Measurements from ENCODE around the gene PHYHD1. TPM values are rescaled to one million over a fixed set of nuclear protein-coding genes. Genes with fewer than 3 reads are reported as not detected.

Gene PHYHD1
- total and polyA plus RNA-seq, 10 of the 15 experiments (the other 5 are each of a cell fraction or from before 2014, with no cell fraction given): 0.09 to 0.17 TPM; not detected in 8

DNA sequence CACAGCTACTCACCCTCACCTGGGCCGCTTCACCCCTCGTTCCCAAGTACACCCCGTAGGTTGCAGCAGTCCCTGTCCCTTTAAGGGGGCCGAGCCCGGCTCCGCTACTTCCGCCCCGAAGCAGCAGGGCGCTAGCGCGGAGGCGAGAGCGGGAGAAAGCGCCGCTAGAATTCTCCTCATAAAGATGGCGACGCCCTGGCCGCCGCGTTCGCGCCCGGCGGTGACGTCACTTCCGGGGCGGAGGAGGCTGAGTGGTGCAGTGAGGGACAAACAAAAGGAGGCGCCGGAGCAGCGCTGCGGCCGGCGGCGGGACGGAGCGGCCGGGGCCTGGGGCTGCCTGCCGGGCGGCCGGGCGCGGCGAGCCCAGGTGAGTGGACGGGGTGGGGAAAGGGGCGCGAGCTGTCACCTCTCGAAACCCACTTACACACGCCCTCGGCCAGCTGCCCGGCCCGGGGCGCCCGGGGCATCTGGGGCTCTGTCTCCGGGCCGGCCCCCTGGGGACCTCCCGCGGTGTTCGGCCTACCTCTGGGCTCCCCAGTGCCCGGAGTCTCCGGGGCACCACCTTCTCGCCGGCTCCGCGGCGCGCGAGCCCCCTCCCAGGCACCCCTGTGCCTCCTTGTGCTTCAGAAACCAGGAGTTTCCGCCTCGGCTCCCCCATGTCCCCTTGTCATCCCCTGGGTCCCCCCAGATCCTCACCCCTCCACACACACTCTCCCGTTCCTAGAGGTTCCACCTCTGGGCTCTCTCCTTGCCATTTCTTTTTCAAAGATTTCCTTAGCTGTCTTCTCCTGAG, 38.7 kb upstream of the PHYHD1 start, which contains the start of the genes KYAT1 and LRRC8A (continued):
- no peak for TF ChIP-seq CUX1 (IDR thresholded peaks at IDR 0.05; ENCODE audit: insufficient replicate concordance, low read depth, low read length)
- TF ChIP-seq, protein P1, sequence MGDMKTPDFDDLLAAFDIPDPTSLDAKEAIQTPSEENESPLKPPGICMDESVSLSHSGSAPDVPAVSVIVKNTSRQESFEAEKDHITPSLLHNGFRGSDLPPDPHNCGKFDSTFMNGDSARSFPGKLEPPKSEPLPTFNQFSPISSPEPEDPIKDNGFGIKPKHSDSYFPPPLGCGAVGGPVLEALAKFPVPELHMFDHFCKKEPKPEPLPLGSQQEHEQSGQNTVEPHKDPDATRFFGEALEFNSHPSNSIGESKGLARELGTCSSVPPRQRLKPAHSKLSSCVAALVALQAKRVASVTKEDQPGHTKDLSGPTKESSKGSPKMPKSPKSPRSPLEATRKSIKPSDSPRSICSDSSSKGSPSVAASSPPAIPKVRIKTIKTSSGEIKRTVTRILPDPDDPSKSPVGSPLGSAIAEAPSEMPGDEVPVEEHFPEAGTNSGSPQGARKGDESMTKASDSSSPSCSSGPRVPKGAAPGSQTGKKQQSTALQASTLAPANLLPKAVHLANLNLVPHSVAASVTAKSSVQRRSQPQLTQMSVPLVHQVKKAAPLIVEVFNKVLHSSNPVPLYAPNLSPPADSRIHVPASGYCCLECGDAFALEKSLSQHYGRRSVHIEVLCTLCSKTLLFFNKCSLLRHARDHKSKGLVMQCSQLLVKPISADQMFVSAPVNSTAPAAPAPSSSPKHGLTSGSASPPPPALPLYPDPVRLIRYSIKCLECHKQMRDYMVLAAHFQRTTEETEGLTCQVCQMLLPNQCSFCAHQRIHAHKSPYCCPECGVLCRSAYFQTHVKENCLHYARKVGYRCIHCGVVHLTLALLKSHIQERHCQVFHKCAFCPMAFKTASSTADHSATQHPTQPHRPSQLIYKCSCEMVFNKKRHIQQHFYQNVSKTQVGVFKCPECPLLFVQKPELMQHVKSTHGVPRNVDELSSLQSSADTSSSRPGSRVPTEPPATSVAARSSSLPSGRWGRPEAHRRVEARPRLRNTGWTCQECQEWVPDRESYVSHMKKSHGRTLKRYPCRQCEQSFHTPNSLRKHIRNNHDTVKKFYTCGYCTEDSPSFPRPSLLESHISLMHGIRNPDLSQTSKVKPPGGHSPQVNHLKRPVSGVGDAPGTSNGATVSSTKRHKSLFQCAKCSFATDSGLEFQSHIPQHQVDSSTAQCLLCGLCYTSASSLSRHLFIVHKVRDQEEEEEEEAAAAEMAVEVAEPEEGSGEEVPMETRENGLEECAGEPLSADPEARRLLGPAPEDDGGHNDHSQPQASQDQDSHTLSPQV (IDR thresholded peaks at IDR 0.05): no peak
- TF ChIP-seq TARDBP (IDR thresholded peaks at IDR 0.05; ENCODE audit: borderline replicate concordance): no peak
- TF ChIP-seq SMAD5 (IDR thresholded peaks at IDR 0.05; ENCODE audit: low read depth): no peak
- TF ChIP-seq CREM (IDR thresholded peaks at IDR 0.05; ENCODE audit: low read depth): peak; percentile 98
- no peak for TF ChIP-seq BCLAF1 (IDR thresholded peaks at IDR 0.05)
- TF ChIP-seq YY1 (IDR thresholded peaks at IDR 0.05; ENCODE audit: low read depth, low read length): peak; percentile 99
- TF ChIP-seq HDAC6 (IDR thresholded peaks at IDR 0.05; ENCODE audit: unreplicated experiment): no peak
- no peak for TF ChIP-seq YBX1 (IDR thresholded peaks at IDR 0.05)
- TF ChIP-seq TCF12 (IDR thresholded peaks at IDR 0.05; ENCODE audit: low read depth, low read length): peak; percentile 24; the same call in 1 of the 2 replicates
- TF ChIP-seq, protein P2, sequence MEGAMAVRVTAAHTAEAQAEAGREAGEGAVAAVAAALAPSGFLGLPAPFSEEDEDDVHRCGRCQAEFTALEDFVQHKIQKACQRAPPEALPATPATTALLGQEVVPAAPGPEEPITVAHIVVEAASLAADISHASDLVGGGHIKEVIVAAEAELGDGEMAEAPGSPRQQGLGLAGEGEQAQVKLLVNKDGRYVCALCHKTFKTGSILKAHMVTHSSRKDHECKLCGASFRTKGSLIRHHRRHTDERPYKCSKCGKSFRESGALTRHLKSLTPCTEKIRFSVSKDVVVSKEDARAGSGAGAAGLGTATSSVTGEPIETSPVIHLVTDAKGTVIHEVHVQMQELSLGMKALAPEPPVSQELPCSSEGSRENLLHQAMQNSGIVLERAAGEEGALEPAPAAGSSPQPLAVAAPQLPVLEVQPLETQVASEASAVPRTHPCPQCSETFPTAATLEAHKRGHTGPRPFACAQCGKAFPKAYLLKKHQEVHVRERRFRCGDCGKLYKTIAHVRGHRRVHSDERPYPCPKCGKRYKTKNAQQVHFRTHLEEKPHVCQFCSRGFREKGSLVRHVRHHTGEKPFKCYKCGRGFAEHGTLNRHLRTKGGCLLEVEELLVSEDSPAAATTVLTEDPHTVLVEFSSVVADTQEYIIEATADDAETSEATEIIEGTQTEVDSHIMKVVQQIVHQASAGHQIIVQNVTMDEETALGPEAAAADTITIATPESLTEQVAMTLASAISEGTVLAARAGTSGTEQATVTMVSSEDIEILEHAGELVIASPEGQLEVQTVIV (IDR thresholded peaks at IDR 0.05; ENCODE audit: borderline replicate concordance, partially characterized antibody): peak; percentile 93
- TF ChIP-seq ZNF274 (IDR thresholded peaks at IDR 0.05; ENCODE audit: insufficient read depth, insufficient read length): no peak
- no peak for TF ChIP-seq SMC3 (IDR thresholded peaks at IDR 0.05; ENCODE audit: borderline replicate concordance, low read length)
- no peak for TF ChIP-seq ESRRA (IDR thresholded peaks at IDR 0.05; ENCODE audit: low read length)
- peak; percentile 19 for TF ChIP-seq KLF5 (IDR thresholded peaks at IDR 0.05; ENCODE audit: partially characterized antibody)
